Measurements from ENCODE around the gene TTL.
"Not testable (repeated sequence)": the region's sequence is repeated elsewhere in the genome, so short reads cannot be mapped to it uniquely, and the experiment has no call there.

Gene TTL

DNA sequence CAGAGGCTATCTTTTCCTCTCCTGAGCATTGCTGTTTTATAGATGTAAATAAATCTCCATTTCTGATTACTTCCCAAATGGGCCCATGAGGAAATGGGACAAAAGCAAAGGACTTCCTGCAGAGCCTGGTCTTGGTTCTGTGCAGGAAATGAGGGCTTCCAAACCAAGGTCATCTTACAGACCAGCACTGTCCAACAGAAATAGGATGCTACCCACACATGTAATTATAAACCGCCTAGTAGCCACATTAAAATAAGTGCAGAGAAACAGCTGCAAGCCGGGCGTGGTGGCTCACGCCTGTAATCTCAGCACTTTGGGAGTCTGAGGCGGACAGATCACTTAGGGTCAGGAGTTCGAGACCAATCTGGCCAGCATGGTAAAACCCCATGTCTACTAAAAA, 6.2 kb downstream of the TTL start:
- no peaks in the 10 kb centered on the region for H3K9me3 ChIP-seq (ENCODE audit: control insufficient read depth, low read length)
- H3K36me3 ChIP-seq (ENCODE audit: control insufficient read depth, insufficient read depth, low read length) = no peaks in the 10 kb centered on the region
- H3K4me3 ChIP-seq (ENCODE audit: insufficient read depth, low read depth, low read length, poor library complexity, severe bottlenecking) = no peak overlapping the region
- H3K4me1 ChIP-seq (ENCODE audit: control insufficient read depth, insufficient read depth, low read length, poor library complexity, severe bottlenecking) = peaks cover 4% of the 10 kb centered on the region
- no peak for DNase-seq
- no peaks in the 10 kb centered on the region for H3K27me3 ChIP-seq (replicated peaks; ENCODE audit: control insufficient read depth, insufficient read depth, low read length, poor library complexity, severe bottlenecking)
- H3K27ac ChIP-seq (ENCODE audit: insufficient read depth, low read length, poor library complexity, severe bottlenecking) = no peak overlapping the region

DNA sequence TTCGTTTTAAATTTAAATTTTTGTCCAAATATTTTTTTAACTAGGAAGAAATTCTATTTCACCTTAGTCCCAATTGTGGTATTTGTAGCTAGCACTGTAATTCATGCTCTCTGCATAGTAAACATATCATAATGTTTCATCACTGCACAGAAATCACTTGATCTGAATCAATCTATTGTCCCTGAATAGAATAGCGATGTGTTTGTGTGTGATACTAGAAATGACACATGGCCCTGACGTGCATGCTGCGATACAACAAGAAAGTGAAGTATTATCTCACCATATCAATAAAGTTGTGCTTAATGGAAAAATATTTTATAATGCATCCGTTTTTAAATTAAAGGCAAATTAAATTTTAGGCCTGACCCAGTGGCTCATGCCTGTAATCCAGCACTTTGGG, 10.0 kb downstream of the TTL start:
- H3K27ac ChIP-seq (ENCODE audit: insufficient read depth, low read length, poor library complexity, severe bottlenecking) = no peak overlapping the region
- no peaks in the 10 kb centered on the region for H3K4me1 ChIP-seq (ENCODE audit: control insufficient read depth, insufficient read depth, low read length, poor library complexity, severe bottlenecking)
- H3K9me3 ChIP-seq (ENCODE audit: control insufficient read depth, low read length) = no peaks in the 10 kb centered on the region
- H3K4me3 ChIP-seq (ENCODE audit: insufficient read depth, low read depth, low read length, poor library complexity, severe bottlenecking) = no peak overlapping the region
- DNase-seq = no peak
- H3K36me3 ChIP-seq (ENCODE audit: control insufficient read depth, insufficient read depth, low read length) = peaks cover 13% of the 10 kb centered on the region
- no peaks in the 10 kb centered on the region for H3K27me3 ChIP-seq (replicated peaks; ENCODE audit: control insufficient read depth, insufficient read depth, low read length, poor library complexity, severe bottlenecking)

DNA sequence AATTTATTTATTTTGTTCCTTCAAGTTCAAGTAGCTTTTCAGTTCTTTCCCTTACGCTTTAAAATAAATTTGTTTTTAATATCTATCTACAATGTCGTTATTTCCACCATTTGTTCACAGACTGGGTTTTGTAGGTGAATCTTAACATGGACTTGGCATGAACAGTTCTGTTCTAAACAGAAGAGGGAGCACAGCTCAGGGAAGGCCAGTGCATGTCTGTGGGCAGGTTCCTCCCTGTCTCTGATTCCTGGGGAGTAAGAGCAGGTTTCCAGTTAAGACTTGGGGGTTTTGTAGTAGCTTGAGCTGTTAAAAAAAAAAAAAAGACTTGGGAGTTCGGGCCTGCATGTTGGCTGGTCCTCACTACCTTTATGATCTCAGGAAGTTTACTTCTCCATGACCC, 11.1 kb downstream of the TTL start:
- no peak for DNase-seq
- Histone ChIP-seq H3K4me3 (ENCODE audit: insufficient read depth, low read depth, low read length, poor library complexity, severe bottlenecking) (no peak overlapping the region), H3K4me1 (ENCODE audit: control insufficient read depth, insufficient read depth, low read length, poor library complexity, severe bottlenecking) (no peaks in the 10 kb centered on the region), H3K27ac (ENCODE audit: insufficient read depth, low read length, poor library complexity, severe bottlenecking) (no peak overlapping the region), H3K36me3 (ENCODE audit: control insufficient read depth, insufficient read depth, low read length) (peaks cover 13% of the 10 kb centered on the region), H3K9me3 (ENCODE audit: control insufficient read depth, low read length) (no peaks in the 10 kb centered on the region), H3K27me3 (replicated peaks; ENCODE audit: control insufficient read depth, insufficient read depth, low read length, poor library complexity, severe bottlenecking) (no peaks in the 10 kb centered on the region)

DNA sequence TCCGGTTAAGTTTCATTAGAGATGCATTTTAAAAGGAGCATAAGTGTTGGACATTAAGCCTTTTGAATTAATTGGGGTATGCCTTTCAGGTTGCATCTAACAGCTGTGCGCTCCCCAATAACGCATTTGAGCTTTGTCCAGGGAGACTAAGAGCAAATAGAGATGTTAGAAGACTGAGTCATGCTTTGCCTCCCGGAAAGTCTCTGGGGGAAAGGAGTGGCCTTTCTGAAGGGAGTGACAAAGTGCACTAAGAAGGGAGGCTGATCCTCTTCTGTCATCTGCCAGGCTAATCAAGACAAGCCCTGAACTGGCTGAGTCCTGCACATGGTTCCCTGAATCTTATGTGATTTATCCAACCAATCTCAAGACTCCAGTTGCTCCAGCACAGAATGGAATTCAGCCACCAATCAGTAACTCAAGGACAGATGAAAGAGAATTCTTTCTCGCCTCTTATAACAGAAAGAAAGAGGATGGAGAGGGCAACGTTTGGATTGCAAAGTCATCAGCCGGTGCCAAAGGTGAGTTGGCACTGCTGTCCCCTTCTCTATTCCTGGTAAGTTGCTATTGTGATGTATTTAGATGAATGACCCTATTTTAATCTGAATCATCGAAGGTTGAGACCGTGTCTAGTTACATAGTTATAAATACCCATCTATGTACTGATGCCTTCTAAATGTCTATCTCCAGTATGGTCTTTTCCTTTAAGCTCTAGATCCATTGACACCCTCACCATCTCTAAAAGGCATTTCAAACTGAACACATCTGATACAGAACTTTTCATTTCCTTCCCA, 12.1 kb downstream of the TTL start:
- Histone ChIP-seq H3K4me1 (ENCODE audit: control insufficient read depth, insufficient read depth, low read length, poor library complexity, severe bottlenecking) (no peaks in the 10 kb centered on the region), H3K27me3 (replicated peaks; ENCODE audit: control insufficient read depth, insufficient read depth, low read length, poor library complexity, severe bottlenecking) (no peaks in the 10 kb centered on the region), H3K9me3 (ENCODE audit: control insufficient read depth, low read length) (no peaks in the 10 kb centered on the region), H3K36me3 (ENCODE audit: control insufficient read depth, insufficient read depth, low read length) (peaks cover 13% of the 10 kb centered on the region), H3K27ac (ENCODE audit: insufficient read depth, low read length, poor library complexity, severe bottlenecking) (no peak overlapping the region), H3K4me3 (ENCODE audit: insufficient read depth, low read depth, low read length, poor library complexity, severe bottlenecking) (no peak overlapping the region)
- no peak for DNase-seq

DNA sequence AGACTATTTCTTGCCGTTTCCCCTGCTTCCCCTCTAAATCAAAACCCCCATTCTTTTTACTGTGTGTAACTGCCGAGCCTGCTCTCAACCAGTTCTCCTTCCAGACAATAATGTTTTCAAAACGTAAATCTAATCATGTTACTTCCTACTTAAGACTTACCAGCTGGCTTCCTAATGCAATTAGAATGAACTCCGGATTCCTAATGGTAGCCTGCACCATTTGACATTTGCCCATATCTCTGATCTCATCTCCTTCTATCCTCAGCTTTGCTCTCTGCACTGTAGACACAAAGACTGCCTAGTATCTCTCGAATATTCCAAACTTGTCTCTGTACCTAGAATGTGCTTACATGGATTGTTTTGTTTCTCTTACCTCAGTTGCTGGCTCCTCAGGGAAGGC, 12.9 kb downstream of the TTL start:
- H3K4me1 ChIP-seq (ENCODE audit: control insufficient read depth, insufficient read depth, low read length, poor library complexity, severe bottlenecking) = no peaks in the 10 kb centered on the region
- peaks cover 13% of the 10 kb centered on the region for H3K36me3 ChIP-seq (ENCODE audit: control insufficient read depth, insufficient read depth, low read length)
- no peak for DNase-seq
- no peak overlapping the region for H3K4me3 ChIP-seq (ENCODE audit: insufficient read depth, low read depth, low read length, poor library complexity, severe bottlenecking)
- H3K27me3 ChIP-seq (replicated peaks; ENCODE audit: control insufficient read depth, insufficient read depth, low read length, poor library complexity, severe bottlenecking) = no peaks in the 10 kb centered on the region
- no peaks in the 10 kb centered on the region for H3K9me3 ChIP-seq (ENCODE audit: control insufficient read depth, low read length)
- H3K27ac ChIP-seq (ENCODE audit: insufficient read depth, low read length, poor library complexity, severe bottlenecking) = no peak overlapping the region

DNA sequence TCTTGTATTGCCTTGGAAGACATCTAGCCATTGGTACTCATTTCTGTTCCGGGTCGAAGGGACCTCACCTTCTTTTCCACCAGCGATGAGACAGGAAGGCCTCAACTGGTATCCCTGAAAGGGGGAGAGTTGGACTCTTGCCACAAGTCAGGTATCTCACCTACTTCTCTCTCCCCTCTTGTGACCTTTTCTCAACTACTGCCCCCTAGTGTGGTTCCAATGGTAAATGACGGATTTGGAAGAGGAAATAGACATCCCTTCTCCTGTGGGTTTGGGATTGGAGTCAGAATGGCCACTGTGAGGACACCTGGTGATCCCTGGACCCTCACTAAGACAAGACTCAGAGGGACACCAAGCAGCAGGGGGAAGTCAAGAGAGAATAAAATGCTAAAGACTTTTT, 13.9 kb downstream of the TTL start:
- not testable (repeated sequence) for H3K27ac ChIP-seq (ENCODE audit: insufficient read depth, low read length, poor library complexity, severe bottlenecking); H3K4me1 ChIP-seq (ENCODE audit: control insufficient read depth, insufficient read depth, low read length, poor library complexity, severe bottlenecking); H3K4me3 ChIP-seq (ENCODE audit: insufficient read depth, low read depth, low read length, poor library complexity, severe bottlenecking); DNase-seq; H3K27me3 ChIP-seq (replicated peaks; ENCODE audit: control insufficient read depth, insufficient read depth, low read length, poor library complexity, severe bottlenecking); H3K9me3 ChIP-seq (ENCODE audit: control insufficient read depth, low read length)
- peaks cover 13% of the 10 kb centered on the region for H3K36me3 ChIP-seq (ENCODE audit: control insufficient read depth, insufficient read depth, low read length)

DNA sequence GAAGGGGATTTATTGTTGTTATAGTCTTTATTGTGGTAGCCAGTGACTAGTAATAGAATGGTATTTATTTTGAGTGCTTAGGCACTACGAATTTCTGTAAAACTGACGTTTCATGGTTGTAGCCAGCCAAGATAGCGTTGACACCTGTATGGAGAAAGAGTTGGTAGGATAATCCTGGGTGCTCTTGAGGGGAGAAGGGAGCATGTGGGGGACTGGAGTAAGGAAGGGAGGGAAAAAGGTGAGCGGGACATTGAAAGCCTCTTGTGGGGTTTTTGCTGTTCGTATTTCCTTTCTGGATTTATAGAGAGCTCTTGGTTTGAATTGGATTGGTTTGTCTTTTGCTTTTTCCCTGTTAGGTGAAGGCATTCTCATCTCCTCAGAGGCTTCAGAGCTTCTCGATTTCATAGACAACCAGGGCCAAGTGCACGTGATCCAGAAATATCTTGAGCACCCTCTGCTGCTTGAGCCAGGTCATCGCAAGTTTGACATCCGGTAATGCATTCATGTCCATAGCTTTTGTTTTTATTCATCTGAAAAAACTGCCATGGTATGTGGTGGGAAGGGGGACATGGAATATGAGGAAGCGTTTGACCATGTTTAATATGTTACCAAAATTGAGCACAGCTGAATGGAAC, 19.0 kb downstream of the TTL start:
- H3K9me3 ChIP-seq (ENCODE audit: control insufficient read depth, low read length); H3K4me3 ChIP-seq (ENCODE audit: insufficient read depth, low read depth, low read length, poor library complexity, severe bottlenecking); H3K27ac ChIP-seq (ENCODE audit: insufficient read depth, low read length, poor library complexity, severe bottlenecking); H3K27me3 ChIP-seq (replicated peaks; ENCODE audit: control insufficient read depth, insufficient read depth, low read length, poor library complexity, severe bottlenecking); H3K4me1 ChIP-seq (ENCODE audit: control insufficient read depth, insufficient read depth, low read length, poor library complexity, severe bottlenecking); H3K36me3 ChIP-seq (ENCODE audit: control insufficient read depth, insufficient read depth, low read length): not testable (repeated sequence)
- DNase-seq = peak in 2 of 3 donors; percentile 12 to 26

DNA sequence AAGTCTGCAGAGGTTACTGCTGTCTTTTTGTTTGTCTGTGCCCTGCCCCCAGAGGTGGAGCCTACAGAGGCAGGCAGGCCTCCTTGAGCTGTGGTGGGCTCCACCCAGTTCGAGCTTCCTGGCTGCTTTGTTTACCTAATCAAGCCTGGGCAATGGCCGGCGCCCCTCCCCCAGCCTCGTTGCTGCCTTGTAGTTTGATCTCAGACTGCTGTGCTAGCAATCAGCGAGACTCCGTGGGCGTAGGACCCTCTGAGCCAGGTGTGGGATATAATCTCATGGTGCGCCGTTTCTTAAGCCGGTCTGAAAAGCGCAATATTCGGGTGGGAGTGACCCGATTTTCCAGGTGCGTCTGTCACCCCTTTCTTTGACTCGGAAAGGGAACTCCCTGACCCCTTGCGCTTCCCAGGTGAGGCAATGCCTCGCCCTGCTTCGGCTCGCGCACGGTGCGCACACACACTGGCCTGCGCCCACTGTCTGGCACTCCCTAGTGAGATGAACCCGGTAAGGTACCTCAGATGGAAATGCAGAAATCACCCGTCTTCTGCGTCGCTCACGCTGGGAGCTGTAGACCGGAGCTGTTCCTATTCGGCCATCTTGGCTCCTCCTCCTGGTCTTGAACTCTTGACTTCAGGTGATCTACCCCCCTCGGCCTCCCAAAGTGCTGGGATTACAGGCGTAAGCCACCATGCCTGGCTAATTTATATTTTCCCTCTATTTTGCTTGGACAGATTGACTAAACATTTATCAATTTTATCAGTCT, 27.5 kb downstream of the TTL start:
- H3K36me3 ChIP-seq (ENCODE audit: control insufficient read depth, insufficient read depth, low read length); DNase-seq; H3K9me3 ChIP-seq (ENCODE audit: control insufficient read depth, low read length); H3K4me1 ChIP-seq (ENCODE audit: control insufficient read depth, insufficient read depth, low read length, poor library complexity, severe bottlenecking); H3K4me3 ChIP-seq (ENCODE audit: insufficient read depth, low read depth, low read length, poor library complexity, severe bottlenecking); H3K27me3 ChIP-seq (replicated peaks; ENCODE audit: control insufficient read depth, insufficient read depth, low read length, poor library complexity, severe bottlenecking); H3K27ac ChIP-seq (ENCODE audit: insufficient read depth, low read length, poor library complexity, severe bottlenecking): not testable (repeated sequence)

DNA sequence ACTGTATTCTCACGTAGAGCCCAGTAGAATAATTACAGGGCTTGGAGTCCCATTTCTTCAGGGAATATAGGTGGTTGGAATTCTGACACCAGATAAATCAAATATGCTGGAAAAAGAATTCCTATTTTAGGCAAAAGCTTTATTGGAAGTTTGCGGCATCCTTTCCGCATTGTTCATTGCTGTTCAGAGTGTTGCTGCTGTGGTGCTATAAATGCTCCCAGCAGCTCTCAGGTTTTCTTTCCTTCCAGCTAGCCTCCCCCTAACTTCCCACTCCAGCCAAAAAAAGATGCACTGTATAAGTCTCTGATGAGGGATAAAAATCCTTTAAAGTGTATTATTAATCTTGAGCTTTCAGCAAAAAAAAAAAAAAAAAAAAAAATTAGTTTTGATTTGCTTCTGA, 34.8 kb downstream of the TTL start:
- Histone ChIP-seq H3K27ac (ENCODE audit: insufficient read depth, low read length, poor library complexity, severe bottlenecking) (no peak overlapping the region), H3K36me3 (ENCODE audit: control insufficient read depth, insufficient read depth, low read length) (peaks cover 28% of the 10 kb centered on the region), H3K4me3 (ENCODE audit: insufficient read depth, low read depth, low read length, poor library complexity, severe bottlenecking) (no peak overlapping the region), H3K27me3 (replicated peaks; ENCODE audit: control insufficient read depth, insufficient read depth, low read length, poor library complexity, severe bottlenecking) (no peaks in the 10 kb centered on the region), H3K4me1 (ENCODE audit: control insufficient read depth, insufficient read depth, low read length, poor library complexity, severe bottlenecking) (no peaks in the 10 kb centered on the region), H3K9me3 (ENCODE audit: control insufficient read depth, low read length) (no peaks in the 10 kb centered on the region)
- no peak for DNase-seq

DNA sequence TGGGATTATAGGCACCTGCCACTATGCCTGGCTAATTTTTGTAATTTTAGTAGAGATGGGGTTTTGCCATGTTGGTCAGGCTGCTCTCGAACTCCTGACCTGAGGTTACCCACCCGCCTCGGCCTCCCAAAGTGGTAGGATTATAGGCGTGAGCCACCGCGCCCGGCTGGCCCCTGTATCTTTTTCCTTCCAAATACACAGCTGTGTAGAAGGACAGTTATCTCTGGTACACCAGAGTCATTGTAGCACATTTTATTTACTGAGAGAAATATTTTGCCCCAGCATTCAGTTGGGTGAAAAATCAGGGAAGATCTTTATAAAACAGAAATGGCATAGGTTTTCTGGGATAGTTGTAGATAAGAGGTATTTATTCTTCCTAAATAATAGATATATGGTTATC, 36.9 kb downstream of the TTL start:
- H3K9me3 ChIP-seq (ENCODE audit: control insufficient read depth, low read length) = no peaks in the 10 kb centered on the region
- no peaks in the 10 kb centered on the region for H3K4me1 ChIP-seq (ENCODE audit: control insufficient read depth, insufficient read depth, low read length, poor library complexity, severe bottlenecking)
- DNase-seq = no peak
- H3K4me3 ChIP-seq (ENCODE audit: insufficient read depth, low read depth, low read length, poor library complexity, severe bottlenecking) = no peak overlapping the region
- no peak overlapping the region for H3K27ac ChIP-seq (ENCODE audit: insufficient read depth, low read length, poor library complexity, severe bottlenecking)
- H3K36me3 ChIP-seq (ENCODE audit: control insufficient read depth, insufficient read depth, low read length) = peaks cover 30% of the 10 kb centered on the region
- no peaks in the 10 kb centered on the region for H3K27me3 ChIP-seq (replicated peaks; ENCODE audit: control insufficient read depth, insufficient read depth, low read length, poor library complexity, severe bottlenecking)

All from effector memory CD4-positive, alpha-beta T cell (primary cell).